ENCODE results near the gene KRT15. TPM values are rescaled to one million over a fixed set of nuclear protein-coding genes. Genes with fewer than 3 reads are reported as not detected.
A peak's percentile ranks its signal among the peaks of the same experiment; 100 is the strongest.

Gene KRT15
- total and polyA plus RNA-seq, 9 of the 15 experiments (the other 6 are each of a cell fraction or from before 2014, with no cell fraction given) = 0.28 to 4.4 (median 0.56) TPM

DNA sequence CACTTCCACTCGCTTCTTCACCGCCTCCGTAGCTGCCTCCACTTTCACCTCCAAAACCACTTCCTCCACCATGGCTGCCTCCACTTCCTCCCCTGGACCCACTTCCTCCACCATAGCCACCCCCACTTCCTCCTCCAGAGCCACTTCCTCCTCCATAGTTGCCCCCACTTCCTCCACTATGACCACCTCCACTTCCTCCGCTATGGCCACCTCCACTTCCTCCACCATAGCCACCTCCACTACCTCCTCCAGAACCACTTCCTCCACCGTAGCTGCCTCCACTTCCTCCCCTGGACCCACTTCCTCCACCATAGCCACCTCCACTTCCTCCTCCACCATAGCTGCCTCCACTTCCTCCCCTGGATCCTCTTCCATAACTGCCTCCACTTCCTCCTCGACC, 48.6 kb upstream of the KRT15 start (continued):
- TF ChIP-seq EGR1 (conservative IDR thresholded peaks at IDR 0.05) = peak; percentile 28; the same call in 1 of the 2 replicates
- no peak for TF ChIP-seq PCBP1 (IDR thresholded peaks at IDR 0.05; ENCODE audit: low read depth, low read length, poor library complexity, severe bottlenecking)
- TF ChIP-seq TBL1XR1 (IDR thresholded peaks at IDR 0.05; ENCODE audit: low read length in 2 of 2) = no peak
- no peak for TF ChIP-seq ZNF347 (CRISPR knock-in tag; IDR thresholded peaks at IDR 0.05; ENCODE audit: low read depth)
- TF ChIP-seq CHD4 (IDR thresholded peaks at IDR 0.05; ENCODE audit: insufficient read depth, insufficient replicate concordance, low read depth, low read length, poor library complexity, severe bottlenecking) = no peak
- no peak for TF ChIP-seq ZNF644 (tag; IDR thresholded peaks at IDR 0.05; ENCODE audit: low read depth)
- TF ChIP-seq, protein P1, sequence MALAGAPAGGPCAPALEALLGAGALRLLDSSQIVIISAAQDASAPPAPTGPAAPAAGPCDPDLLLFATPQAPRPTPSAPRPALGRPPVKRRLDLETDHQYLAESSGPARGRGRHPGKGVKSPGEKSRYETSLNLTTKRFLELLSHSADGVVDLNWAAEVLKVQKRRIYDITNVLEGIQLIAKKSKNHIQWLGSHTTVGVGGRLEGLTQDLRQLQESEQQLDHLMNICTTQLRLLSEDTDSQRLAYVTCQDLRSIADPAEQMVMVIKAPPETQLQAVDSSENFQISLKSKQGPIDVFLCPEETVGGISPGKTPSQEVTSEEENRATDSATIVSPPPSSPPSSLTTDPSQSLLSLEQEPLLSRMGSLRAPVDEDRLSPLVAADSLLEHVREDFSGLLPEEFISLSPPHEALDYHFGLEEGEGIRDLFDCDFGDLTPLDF (CRISPR knock-in tag; IDR thresholded peaks at IDR 0.05) = no peak
- TF ChIP-seq ZNF224 (CRISPR knock-in tag; IDR thresholded peaks at IDR 0.05) = no peak
- TF ChIP-seq, protein P2, sequence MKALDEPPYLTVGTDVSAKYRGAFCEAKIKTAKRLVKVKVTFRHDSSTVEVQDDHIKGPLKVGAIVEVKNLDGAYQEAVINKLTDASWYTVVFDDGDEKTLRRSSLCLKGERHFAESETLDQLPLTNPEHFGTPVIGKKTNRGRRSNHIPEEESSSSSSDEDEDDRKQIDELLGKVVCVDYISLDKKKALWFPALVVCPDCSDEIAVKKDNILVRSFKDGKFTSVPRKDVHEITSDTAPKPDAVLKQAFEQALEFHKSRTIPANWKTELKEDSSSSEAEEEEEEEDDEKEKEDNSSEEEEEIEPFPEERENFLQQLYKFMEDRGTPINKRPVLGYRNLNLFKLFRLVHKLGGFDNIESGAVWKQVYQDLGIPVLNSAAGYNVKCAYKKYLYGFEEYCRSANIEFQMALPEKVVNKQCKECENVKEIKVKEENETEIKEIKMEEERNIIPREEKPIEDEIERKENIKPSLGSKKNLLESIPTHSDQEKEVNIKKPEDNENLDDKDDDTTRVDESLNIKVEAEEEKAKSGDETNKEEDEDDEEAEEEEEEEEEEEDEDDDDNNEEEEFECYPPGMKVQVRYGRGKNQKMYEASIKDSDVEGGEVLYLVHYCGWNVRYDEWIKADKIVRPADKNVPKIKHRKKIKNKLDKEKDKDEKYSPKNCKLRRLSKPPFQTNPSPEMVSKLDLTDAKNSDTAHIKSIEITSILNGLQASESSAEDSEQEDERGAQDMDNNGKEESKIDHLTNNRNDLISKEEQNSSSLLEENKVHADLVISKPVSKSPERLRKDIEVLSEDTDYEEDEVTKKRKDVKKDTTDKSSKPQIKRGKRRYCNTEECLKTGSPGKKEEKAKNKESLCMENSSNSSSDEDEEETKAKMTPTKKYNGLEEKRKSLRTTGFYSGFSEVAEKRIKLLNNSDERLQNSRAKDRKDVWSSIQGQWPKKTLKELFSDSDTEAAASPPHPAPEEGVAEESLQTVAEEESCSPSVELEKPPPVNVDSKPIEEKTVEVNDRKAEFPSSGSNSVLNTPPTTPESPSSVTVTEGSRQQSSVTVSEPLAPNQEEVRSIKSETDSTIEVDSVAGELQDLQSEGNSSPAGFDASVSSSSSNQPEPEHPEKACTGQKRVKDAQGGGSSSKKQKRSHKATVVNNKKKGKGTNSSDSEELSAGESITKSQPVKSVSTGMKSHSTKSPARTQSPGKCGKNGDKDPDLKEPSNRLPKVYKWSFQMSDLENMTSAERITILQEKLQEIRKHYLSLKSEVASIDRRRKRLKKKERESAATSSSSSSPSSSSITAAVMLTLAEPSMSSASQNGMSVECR (CRISPR knock-in tag; IDR thresholded peaks at IDR 0.05) = no peak
- no peak for TF ChIP-seq CEBPG (CRISPR knock-in tag; IDR thresholded peaks at IDR 0.05)
- no peak for TF ChIP-seq CEBPG (tag; conservative IDR thresholded peaks at IDR 0.05 in 1 of 2, IDR thresholded peaks at IDR 0.05 in 1 of 2)
- TF ChIP-seq SPI1 (IDR thresholded peaks at IDR 0.05; ENCODE audit: borderline replicate concordance, low read depth, low read length) = peak; percentile 67
- TF ChIP-seq PRMT5 (CRISPR knock-in tag; IDR thresholded peaks at IDR 0.05) = no peak
- no peak for TF ChIP-seq NFIC (IDR thresholded peaks at IDR 0.05)
- no peak for TF ChIP-seq IFI16 (CRISPR knock-in tag; IDR thresholded peaks at IDR 0.05)
